ENCODE measurements around the gene KAZN. TPM values are rescaled to one million over a fixed set of nuclear protein-coding genes. Genes with fewer than 3 reads are reported as not detected.

KAZN gene
- polyA plus RNA-seq, 1 experiment = 3.7 TPM

GRCh38 chr1:14767075-14767474 lies 168.6 kb downstream of the KAZN start:
- no peak for DNase-seq (ENCODE audit: low read depth, low spot score)
- H3K4me3 ChIP-seq (ENCODE audit: low read depth, low read length) = no peak overlapping the region
- H3K27ac ChIP-seq (ENCODE audit: low read depth, low read length) = no peak overlapping the region
- POLR2A ChIA-PET = no interaction called here
- no peak for TF ChIP-seq CTCF (IDR thresholded peaks at IDR 0.05; ENCODE audit: low read depth, low read length)
- no peaks in the 10 kb centered on the region for H3K9me3 ChIP-seq (ENCODE audit: control insufficient read depth, insufficient read depth, low read length)
- peaks cover 4% of the 10 kb centered on the region for H3K27me3 ChIP-seq (ENCODE audit: control insufficient read depth, insufficient read depth, low read length)
- CTCF ChIA-PET = no interaction called here

GRCh38 chr1:14768582-14769304 lies 170.3 kb downstream of the KAZN start:
- H3K4me3 ChIP-seq (ENCODE audit: low read depth, low read length) = no peak overlapping the region
- CTCF ChIA-PET = no interaction called here
- no peak for TF ChIP-seq CTCF (IDR thresholded peaks at IDR 0.05; ENCODE audit: low read depth, low read length)
- POLR2A ChIA-PET = no interaction called here
- no peak for DNase-seq (ENCODE audit: low read depth, low spot score)
- H3K27ac ChIP-seq (ENCODE audit: low read depth, low read length) = no peak overlapping the region
- peaks cover 2% of the 10 kb centered on the region for H3K27me3 ChIP-seq (ENCODE audit: control insufficient read depth, insufficient read depth, low read length)
- H3K9me3 ChIP-seq (ENCODE audit: control insufficient read depth, insufficient read depth, low read length) = no peaks in the 10 kb centered on the region; the same call in 1 of the 2 replicates

DNA sequence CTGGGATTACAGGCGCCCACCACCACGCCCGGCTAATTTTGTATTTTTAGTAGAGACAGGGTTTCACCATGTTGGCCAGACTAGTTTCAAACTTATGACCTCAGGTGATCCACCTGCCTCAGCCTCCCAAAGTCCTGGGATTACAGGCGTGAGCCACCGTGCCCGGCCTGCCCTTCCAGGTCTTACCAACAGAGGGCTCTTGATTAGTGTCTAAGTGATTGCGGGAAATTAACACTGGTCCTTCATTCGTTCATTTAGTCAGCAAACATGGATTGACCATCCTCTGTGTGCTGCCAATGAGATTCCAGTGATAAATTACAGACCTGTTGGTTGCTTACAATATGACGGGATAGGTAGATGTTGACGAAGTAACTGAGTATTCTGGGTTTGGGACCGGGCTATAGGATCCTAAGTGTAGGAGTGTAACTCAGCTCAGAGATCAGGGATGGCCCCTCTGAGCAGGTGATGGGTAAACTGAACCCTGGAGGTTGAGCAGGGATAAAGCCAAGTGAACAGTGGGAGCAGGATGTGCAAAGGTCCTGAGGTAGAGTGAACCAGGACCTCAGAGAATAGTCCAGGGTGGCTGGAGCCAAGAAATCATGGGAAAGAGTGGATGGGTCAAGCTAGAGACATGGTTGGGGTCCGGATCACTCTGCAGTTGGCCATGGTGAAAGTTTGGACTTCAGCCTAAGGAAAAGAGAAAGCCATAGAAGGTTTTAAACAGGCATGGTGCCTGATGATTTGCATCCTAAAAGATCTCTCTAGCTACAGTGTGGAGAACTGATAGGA lies 171.2 kb downstream of the KAZN start:
- H3K9me3 ChIP-seq (ENCODE audit: control insufficient read depth, insufficient read depth, low read length) = no peaks in the 10 kb centered on the region; the same call in 1 of the 2 replicates
- H3K27ac ChIP-seq (ENCODE audit: low read depth, low read length) = no peak overlapping the region
- no peak for DNase-seq (ENCODE audit: low read depth, low spot score)
- H3K27me3 ChIP-seq (ENCODE audit: control insufficient read depth, insufficient read depth, low read length) = peaks cover 2% of the 10 kb centered on the region
- H3K4me3 ChIP-seq (ENCODE audit: low read depth, low read length) = no peak overlapping the region
- no peak for TF ChIP-seq CTCF (IDR thresholded peaks at IDR 0.05; ENCODE audit: low read depth, low read length)
- ChIA-PET POLR2A (no interaction called here), CTCF (interaction anchor here (1.0 kb wide), 1 partner anchor 9 kb away, joined by 3 read pairs; no protein-coding TSS in a partner anchor)

GRCh38 chr1:14773396-14774025 lies 175.0 kb downstream of the KAZN start:
- ChIA-PET CTCF (no interaction called here), POLR2A (no interaction called here)
- H3K4me3 ChIP-seq (ENCODE audit: low read depth, low read length) = no peak overlapping the region
- no peaks in the 10 kb centered on the region for H3K27me3 ChIP-seq (ENCODE audit: control insufficient read depth, insufficient read depth, low read length)
- H3K9me3 ChIP-seq (ENCODE audit: control insufficient read depth, insufficient read depth, low read length) = no peaks in the 10 kb centered on the region; the same call in 1 of the 2 replicates
- no peak for TF ChIP-seq CTCF (IDR thresholded peaks at IDR 0.05; ENCODE audit: low read depth, low read length)
- no peak overlapping the region for H3K27ac ChIP-seq (ENCODE audit: low read depth, low read length)
- no peak for DNase-seq (ENCODE audit: low read depth, low spot score)

DNA sequence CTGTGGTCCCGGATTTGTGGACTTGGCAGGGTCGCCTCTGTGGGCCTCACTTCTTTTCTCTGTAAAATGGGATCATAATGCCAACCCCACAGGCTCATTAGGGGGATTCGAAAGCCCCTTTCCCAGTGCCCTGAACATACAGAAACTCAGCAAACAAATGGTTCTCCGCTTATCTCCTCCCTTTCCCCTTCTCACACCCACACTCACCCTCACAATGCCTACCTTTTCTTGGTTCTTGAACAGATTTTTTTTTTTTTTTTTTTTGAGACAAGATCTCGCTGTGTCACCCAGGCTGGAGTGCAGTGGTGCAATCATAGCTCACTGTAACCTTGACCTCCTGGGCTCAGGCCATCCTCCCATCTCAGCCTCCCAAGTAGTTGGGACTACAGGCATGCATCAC lies 175.7 kb downstream of the KAZN start:
- CTCF ChIA-PET = no interaction called here
- H3K4me3 ChIP-seq (ENCODE audit: low read depth, low read length) = no peak overlapping the region
- POLR2A ChIA-PET = no interaction called here

More for the DNA sequence above, 175.7 kb downstream of the KAZN start:
- H3K9me3 ChIP-seq (ENCODE audit: control insufficient read depth, insufficient read depth, low read length) = no peaks in the 10 kb centered on the region; the same call in 1 of the 2 replicates
- DNase-seq (ENCODE audit: low read depth, low spot score) = no peak
- no peak for TF ChIP-seq CTCF (IDR thresholded peaks at IDR 0.05; ENCODE audit: low read depth, low read length)
- H3K27me3 ChIP-seq (ENCODE audit: control insufficient read depth, insufficient read depth, low read length) = no peaks in the 10 kb centered on the region
- H3K27ac ChIP-seq (ENCODE audit: low read depth, low read length) = no peak overlapping the region
